Keratinocyte (primary cell): Measurements from ENCODE around the gene ARFRP1. TPM values are rescaled to one million over a fixed set of nuclear protein-coding genes. Genes with fewer than 3 reads are reported as not detected.

Source experiments
- DNase-seq: peaks from one replicate; pipeline ENCODE4 v3.0.0-alpha.2; 2011; ENCODE audit warnings: low read depth, missing footprints, low spot score
- FAIRE-seq: peaks from 2 replicates; lab custom pipeline; 2011; peaks lifted over from hg19 to GRCh38; lab: Jason Lieb, UNC
- H2AFZ ChIP-seq: 2 replicates; pipeline ENCODE4 v1.6.0; 2012; ENCODE audit warnings: low read length, control low read depth, inconsistent platforms; ENCODE audit not compliant: control insufficient read depth
- H3K27ac ChIP-seq: 2 replicates; pipeline ENCODE4 v1.5.1; 2011; ENCODE audit warnings: low read length; ENCODE audit not compliant: control insufficient read depth, insufficient read depth
- H3K27me3 ChIP-seq: 3 replicates; pipeline ENCODE4 v1.6.0; 2011; ENCODE audit warnings: low read length; ENCODE audit not compliant: control insufficient read depth, insufficient read depth; ENCODE audit errors: extremely low read depth
- H3K36me3 ChIP-seq, 2 experiments: 2 replicates in 1 of 2; 3 replicates in 1 of 2; pipeline ENCODE4 v1.5.1; 2011; ENCODE audit warnings: low read length in 2 of 2, mild to moderate bottlenecking in 1 of 2; ENCODE audit not compliant: control insufficient read depth in 2 of 2, insufficient read depth in 2 of 2; ENCODE audit errors: extremely low read depth in 1 of 2
- H3K4me1 ChIP-seq: 3 replicates; pipeline ENCODE4 v1.5.1; 2011; ENCODE audit warnings: low read length; ENCODE audit not compliant: control insufficient read depth, insufficient read depth; ENCODE audit errors: extremely low read depth
- H3K4me2 ChIP-seq: 3 replicates; pipeline ENCODE4 v1.6.0; 2011; ENCODE audit warnings: low read depth, low read length; ENCODE audit not compliant: control insufficient read depth, insufficient read depth; ENCODE audit errors: extremely low read depth
- H3K4me3 ChIP-seq, 3 experiments: fragments of 200-600 bp in 1 of 3; sonication (generic) in 1 of 3; 2 replicates in 2 of 3; 3 replicates in 1 of 3; pipeline ENCODE4 v1.5.1; 2011 to 2016; ENCODE audit warnings: low read length in 3 of 3, mild to moderate bottlenecking in 3 of 3, control low read depth in 2 of 3, inconsistent platforms in 1 of 3, low read depth in 1 of 3, mixed read lengths in 1 of 3, mixed run types in 1 of 3, moderate library complexity in 1 of 3; ENCODE audit not compliant: control insufficient read depth in 2 of 3, insufficient read depth in 2 of 3; ENCODE audit errors: extremely low read depth in 1 of 3
- H3K79me2 ChIP-seq: 2 replicates; pipeline ENCODE4 v1.6.0; 2012; ENCODE audit warnings: low read length; ENCODE audit not compliant: control insufficient read depth, insufficient read depth
- H3K9ac ChIP-seq: 3 replicates; pipeline ENCODE4 v1.6.0; 2011; ENCODE audit warnings: low read length; ENCODE audit not compliant: control insufficient read depth, insufficient read depth; ENCODE audit errors: extremely low read depth
- H3K9me1 ChIP-seq: 3 replicates; pipeline ENCODE4 v1.6.0; 2011; ENCODE audit warnings: low read length; ENCODE audit not compliant: control insufficient read depth, insufficient read depth; ENCODE audit errors: extremely low read depth
- H3K9me3 ChIP-seq: 2 replicates; pipeline ENCODE4 v1.5.1; 2012; ENCODE audit warnings: low read depth, low read length; ENCODE audit not compliant: control insufficient read depth
- H4K20me1 ChIP-seq: 3 replicates; pipeline ENCODE4 v1.6.0; 2011; ENCODE audit warnings: low read length; ENCODE audit not compliant: control insufficient read depth, insufficient read depth; ENCODE audit errors: extremely low read depth
- EZH2 ChIP-seq: IDR thresholded peaks from one replicate; pipeline ENCODE4 v1.6.1; 2012; ENCODE audit warnings: inconsistent platforms, mild to moderate bottlenecking, low read length, moderate library complexity
- dilution Hi-C: fragments of 300-500 bp; cut with MboI; formaldehyde crosslinking; loops from one replicate; pipeline ENCODE4 v1.7.0; 2020; ENCODE audit warnings: low sequenced_read_pairs; ENCODE audit not compliant: extremely low pct_ligation_motif_present
- polyA plus RNA-seq, 5 experiments: library from polyadenylated mRNA; depleted of rRNA in 3 of 5; stranded (reverse) in 3 of 5; stranded (forward) in 1 of 5; unstranded in 1 of 5; fragments of >200 nt; gene quantifications; 1 replicate in 1 of 5; 2 replicates in 3 of 5; 3 replicates in 1 of 5; pipeline versions ENCODE4 v1.2.1 to v1.2.3, GENCODE V29; 2011 to 2012; ENCODE audit warnings: missing spikeins in 2 of 5, low read depth in 1 of 5, low replicate concordance in 1 of 5
- TF ChIP-seq, protein P1 (sequence below), 3 experiments: IDR thresholded peaks in 1 of 3; conservative IDR thresholded peaks in 1 of 3; optimal IDR thresholded peaks in 1 of 3; 2 replicates in 2 of 3; 3 replicates in 1 of 3; pipeline versions ENCODE3 to v1.5.1; 2011; ENCODE audit warnings: low read length in 3 of 3, mild to moderate bottlenecking in 3 of 3, moderate library complexity in 2 of 3, control low read depth in 1 of 3, inconsistent platforms in 1 of 3; ENCODE audit not compliant: insufficient read depth in 2 of 3; ENCODE audit errors: extremely low read depth in 1 of 3

The ARFRP1 gene
- polyA plus RNA-seq, 1 donor (not counting 4 experiments of a cell fraction or from before 2014, with no cell fraction given) = 30.4 TPM

DNA sequence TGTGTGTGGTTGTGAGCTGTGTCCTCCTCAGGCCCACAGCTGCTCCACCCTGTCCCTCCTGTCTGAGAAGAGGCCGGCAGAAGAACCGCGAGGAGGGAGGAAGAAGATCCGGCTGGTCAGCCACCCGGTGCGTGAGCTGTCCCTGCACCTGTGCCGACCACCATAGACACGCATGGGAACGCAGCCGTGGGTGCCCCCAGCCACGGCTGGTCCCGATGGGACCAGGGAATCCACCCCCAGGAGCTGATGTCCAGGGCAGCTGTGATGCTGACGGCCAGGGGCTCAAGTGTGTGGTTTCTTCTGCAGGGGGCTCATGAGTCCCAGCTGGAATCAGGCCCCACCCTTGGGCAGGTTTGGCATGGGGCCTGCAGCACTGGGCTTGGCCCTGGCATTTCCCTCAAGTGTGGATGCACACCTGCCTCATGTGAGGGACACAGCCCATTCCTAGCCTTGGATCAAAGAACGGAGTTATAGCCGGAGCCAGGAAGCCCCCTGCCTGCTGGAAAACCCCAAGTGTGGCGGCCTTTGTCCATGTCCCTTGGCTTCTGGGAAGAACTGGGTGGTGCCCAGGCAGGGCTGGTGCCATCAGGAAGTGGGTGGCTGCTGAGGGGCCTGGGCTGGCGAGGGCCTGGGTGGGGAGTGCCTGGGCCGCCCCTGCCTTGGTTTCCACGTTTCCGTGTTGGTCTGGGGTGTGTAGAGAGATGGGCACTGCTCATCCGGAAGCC is 15.9 kb downstream of the ARFRP1 start:
- dilution Hi-C loops = no loop called here
- DNase-seq = no peak
- H2AFZ ChIP-seq = no peak overlapping the region
- no peak overlapping the region for H3K9ac ChIP-seq
- no peak overlapping the region for H3K4me2 ChIP-seq
- H3K79me2 ChIP-seq = peaks cover 4% of the 10 kb centered on the region
- H3K27me3 ChIP-seq = no peaks in the 10 kb centered on the region
- FAIRE-seq = no peak
- no peaks in the 10 kb centered on the region for H3K9me3 ChIP-seq
- H3K4me3 ChIP-seq = no peak overlapping the region
- no peaks in the 10 kb centered on the region for H3K36me3 ChIP-seq
- no peaks in the 10 kb centered on the region for H3K9me1 ChIP-seq
- H3K27ac ChIP-seq = no peak overlapping the region
- TF ChIP-seq EZH2 = no peak
- TF ChIP-seq, protein P1, sequence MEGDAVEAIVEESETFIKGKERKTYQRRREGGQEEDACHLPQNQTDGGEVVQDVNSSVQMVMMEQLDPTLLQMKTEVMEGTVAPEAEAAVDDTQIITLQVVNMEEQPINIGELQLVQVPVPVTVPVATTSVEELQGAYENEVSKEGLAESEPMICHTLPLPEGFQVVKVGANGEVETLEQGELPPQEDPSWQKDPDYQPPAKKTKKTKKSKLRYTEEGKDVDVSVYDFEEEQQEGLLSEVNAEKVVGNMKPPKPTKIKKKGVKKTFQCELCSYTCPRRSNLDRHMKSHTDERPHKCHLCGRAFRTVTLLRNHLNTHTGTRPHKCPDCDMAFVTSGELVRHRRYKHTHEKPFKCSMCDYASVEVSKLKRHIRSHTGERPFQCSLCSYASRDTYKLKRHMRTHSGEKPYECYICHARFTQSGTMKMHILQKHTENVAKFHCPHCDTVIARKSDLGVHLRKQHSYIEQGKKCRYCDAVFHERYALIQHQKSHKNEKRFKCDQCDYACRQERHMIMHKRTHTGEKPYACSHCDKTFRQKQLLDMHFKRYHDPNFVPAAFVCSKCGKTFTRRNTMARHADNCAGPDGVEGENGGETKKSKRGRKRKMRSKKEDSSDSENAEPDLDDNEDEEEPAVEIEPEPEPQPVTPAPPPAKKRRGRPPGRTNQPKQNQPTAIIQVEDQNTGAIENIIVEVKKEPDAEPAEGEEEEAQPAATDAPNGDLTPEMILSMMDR (optimal IDR thresholded peaks at IDR 0.05 in 1 of 3, IDR thresholded peaks at IDR 0.05 in 1 of 3, conservative IDR thresholded peaks at IDR 0.05 in 1 of 3; ENCODE audit: extremely low read depth in 1 of 3, insufficient read depth in 2 of 3, low read length in 3 of 3) = no peak
- H4K20me1 ChIP-seq = no peaks in the 10 kb centered on the region
- peaks cover 35% of the 10 kb centered on the region for H3K4me1 ChIP-seq

DNA sequence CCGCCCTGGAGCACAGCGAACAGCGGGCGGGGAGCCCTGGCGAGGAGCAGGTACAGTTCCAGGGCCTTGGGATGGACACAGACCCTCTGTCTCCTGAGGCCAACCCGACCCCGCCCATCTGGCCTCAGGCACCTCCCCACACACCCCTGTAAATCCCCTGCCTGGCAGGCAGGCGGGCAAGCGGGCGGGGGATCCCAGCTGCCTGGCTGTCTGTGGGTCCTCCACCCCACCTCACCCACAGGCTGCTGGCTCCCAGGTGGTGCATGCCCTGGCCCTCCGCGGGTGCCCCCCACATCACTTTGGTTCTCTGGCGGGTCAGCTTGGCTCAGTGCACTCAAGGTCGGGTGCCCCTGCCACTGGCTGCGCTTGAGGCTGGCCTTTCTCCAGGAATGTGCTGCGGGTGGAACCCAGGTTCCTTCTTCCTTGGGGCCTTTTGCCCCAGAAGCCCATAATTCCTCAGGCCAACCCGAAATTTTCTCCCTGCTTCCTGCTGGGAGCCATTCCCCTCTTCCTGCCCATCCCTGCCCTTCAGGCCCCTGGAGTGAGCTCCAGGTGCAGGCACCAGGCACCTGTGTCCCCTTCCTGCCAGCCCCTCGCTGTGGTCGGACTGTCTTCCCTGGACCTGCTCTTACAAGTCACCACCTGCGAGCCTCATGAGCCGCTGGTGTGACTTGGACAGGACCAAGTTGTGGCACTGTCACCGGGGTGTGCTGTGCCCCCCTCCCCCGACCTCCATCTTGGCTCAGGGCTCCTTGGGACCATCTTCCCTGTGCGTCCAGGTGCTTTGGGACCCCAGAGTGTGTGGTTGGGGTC is 16.7 kb downstream of the ARFRP1 start:
- no peak for DNase-seq
- H3K9ac ChIP-seq = no peak overlapping the region
- H3K79me2 ChIP-seq = no peaks in the 10 kb centered on the region
- H3K9me3 ChIP-seq = no peaks in the 10 kb centered on the region
- dilution Hi-C loops = no loop called here
- H3K4me1 ChIP-seq = peaks cover 38% of the 10 kb centered on the region
- H2AFZ ChIP-seq = no peak overlapping the region
- H3K4me3 ChIP-seq = no peak overlapping the region
- H3K4me2 ChIP-seq = peak overlapping the region; percentile 32
- no peaks in the 10 kb centered on the region for H3K27me3 ChIP-seq
- no peaks in the 10 kb centered on the region for H3K9me1 ChIP-seq
- H4K20me1 ChIP-seq = no peaks in the 10 kb centered on the region
- peak; percentile 52 for FAIRE-seq
- H3K27ac ChIP-seq = no peak overlapping the region
- no peaks in the 10 kb centered on the region for H3K36me3 ChIP-seq
- TF ChIP-seq, protein P1 (optimal IDR thresholded peaks at IDR 0.05 in 1 of 3, IDR thresholded peaks at IDR 0.05 in 1 of 3, conservative IDR thresholded peaks at IDR 0.05 in 1 of 3; ENCODE audit: extremely low read depth in 1 of 3, insufficient read depth in 2 of 3, low read length in 3 of 3) = no peak
- TF ChIP-seq EZH2 = no peak
